ENCODE results near the gene NRG2.

GRCh38 chr5:139895647-139896046, 147.5 kb downstream of the NRG2 start:
- TF ChIP-seq SIN3A (IDR thresholded peaks at IDR 0.05; ENCODE audit: borderline replicate concordance, insufficient read depth, low read length) (no peak), POLR2AphosphoS5 (IDR thresholded peaks at IDR 0.05; ENCODE audit: low read depth, low read length) (no peak), TAF1 (IDR thresholded peaks at IDR 0.05; ENCODE audit: borderline replicate concordance, insufficient read depth, low read length) (no peak), REST (IDR thresholded peaks at IDR 0.05; ENCODE audit: insufficient read depth in 1 of 2, low read depth in 2 of 2, low read length in 2 of 2) (no peak), FOXP2 (optimal IDR thresholded peaks at IDR 0.05; ENCODE audit: borderline replicate concordance, extremely low read depth, extremely low read length, insufficient read depth) (no peak)

All from PFSK-1 (cell line).